ENCODE data around the gene SLC12A7. TPM values are rescaled to one million over a fixed set of nuclear protein-coding genes. Genes with fewer than 3 reads are reported as not detected.
A peak's percentile ranks its signal among the peaks of the same experiment; 100 is the strongest.

SLC12A7 gene
- total RNA-seq, 2 donors from 2014 or later, result 27.6 to 138 TPM

DNA sequence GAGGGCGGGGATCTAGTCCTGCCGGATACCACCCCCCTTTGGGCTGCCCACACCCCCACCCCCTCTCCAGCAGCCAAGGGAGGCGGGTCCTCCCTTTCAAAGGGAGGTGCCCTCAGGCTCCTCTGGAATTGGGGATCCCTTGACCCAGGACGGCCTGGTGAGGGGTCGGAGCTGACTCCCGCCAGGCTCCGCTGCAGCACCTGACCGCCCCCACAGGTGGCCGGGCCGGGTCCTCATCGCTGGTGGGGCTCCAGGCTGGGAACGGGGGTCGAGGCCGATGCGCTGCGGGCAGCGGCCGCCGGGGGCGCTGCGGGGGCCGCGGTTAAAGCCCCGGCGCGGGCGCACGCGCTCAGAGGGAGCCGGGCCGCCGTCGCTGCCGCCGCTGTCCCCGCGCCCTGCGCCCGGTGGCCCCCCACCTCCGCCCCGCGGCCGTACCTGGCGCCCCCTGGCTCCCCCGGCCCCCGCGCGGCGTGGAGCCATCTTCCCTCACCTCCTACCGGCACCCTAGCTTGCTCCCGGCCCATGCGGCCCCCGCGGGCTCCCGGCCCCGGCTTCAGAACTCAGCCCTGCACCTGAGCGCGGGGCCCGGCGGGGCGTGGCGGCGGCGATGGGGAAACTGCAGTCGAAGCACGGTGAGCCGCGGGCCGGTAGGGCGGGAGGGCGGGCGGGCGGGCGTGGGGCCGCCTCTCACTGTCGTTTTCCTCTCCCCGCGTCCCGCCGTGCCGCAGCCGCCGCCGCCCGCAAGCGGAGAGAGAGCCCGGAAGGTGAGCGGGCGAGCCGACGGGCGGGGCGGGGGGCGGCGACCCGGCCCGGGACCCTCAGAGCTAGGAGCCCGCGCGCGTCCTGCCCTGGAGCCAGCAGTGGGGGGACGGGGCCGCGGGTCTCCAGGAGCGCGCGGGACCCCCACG is 103.2 kb downstream of the SLC12A7 start, which contains the start of gene NKD2:
Gene NKD2, plus strand, starts transcription at position 352 of the 908 bp plus-strand sequence. Its CDS starts 256 bp downstream, at position 608.
- H3K4me1 ChIP-seq (replicated peaks), result peaks cover 9% of the 10 kb centered on the region
- no peaks in the 10 kb centered on the region for H3K27me3 ChIP-seq (replicated peaks; ENCODE audit: insufficient read depth)
- H3K9me3 ChIP-seq, result no peaks in the 10 kb centered on the region
- WGBS, result under 1% methylated on average over 26 of the region's 108 CpGs
- intact Hi-C loops (cut with DNase I), result loop anchor here (5.0 kb wide), 1 partner anchor 129 kb away; no protein-coding TSS in a partner anchor
- H3K4me3 ChIP-seq, result peak within 1 kb of the TSS; percentile 39 to 47
- H3K27ac ChIP-seq, result no peak within 1 kb of the TSS
- no peak for TF ChIP-seq POLR2AphosphoS5 (IDR thresholded peaks at IDR 0.05)
- TF ChIP-seq, protein P1, sequence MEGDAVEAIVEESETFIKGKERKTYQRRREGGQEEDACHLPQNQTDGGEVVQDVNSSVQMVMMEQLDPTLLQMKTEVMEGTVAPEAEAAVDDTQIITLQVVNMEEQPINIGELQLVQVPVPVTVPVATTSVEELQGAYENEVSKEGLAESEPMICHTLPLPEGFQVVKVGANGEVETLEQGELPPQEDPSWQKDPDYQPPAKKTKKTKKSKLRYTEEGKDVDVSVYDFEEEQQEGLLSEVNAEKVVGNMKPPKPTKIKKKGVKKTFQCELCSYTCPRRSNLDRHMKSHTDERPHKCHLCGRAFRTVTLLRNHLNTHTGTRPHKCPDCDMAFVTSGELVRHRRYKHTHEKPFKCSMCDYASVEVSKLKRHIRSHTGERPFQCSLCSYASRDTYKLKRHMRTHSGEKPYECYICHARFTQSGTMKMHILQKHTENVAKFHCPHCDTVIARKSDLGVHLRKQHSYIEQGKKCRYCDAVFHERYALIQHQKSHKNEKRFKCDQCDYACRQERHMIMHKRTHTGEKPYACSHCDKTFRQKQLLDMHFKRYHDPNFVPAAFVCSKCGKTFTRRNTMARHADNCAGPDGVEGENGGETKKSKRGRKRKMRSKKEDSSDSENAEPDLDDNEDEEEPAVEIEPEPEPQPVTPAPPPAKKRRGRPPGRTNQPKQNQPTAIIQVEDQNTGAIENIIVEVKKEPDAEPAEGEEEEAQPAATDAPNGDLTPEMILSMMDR (IDR thresholded peaks at IDR 0.05), result peak; percentile 30 to 77 (median 58)
- no peak for DNase-seq (ENCODE audit: low spot score)
- H3K36me3 ChIP-seq, result no peaks in the 10 kb centered on the region

DNA sequence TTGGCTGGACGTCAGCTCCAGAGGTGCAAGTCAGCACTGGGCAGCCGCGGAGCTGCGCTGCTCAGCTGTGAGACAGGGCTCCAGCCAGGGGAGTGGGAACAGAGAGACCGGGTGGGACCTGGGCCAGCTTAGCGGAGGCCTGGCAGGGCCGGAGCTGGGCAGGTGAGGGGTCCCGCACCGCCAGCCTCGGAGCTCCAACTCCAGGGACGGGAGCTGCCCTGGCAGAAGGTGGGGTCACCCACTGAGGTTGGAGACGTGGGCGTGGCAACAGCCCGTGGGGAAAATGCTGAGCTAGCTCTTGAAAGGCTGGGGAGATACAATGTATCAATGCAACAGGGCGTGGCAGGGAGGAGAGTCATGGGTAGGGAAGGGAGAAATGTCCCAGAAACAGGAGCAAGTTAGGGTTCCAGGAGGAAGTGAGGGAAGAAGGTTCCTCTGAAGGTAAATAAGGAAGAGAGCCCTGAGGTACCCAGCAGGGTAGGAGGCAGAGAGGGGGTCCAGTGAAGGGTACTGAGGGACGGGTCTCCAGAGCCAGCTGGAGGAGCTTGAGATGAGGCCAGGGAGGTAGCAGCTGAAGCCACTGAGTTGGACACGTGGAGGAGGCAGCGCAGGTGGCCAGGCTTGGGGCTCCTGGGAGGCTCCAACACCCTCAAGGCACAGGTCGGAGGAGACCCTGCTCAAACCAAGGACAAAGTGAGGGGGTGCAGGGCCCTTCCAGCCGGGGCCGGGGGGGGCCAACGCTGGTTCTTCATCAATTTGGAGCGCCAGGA is 104.0 kb downstream of the SLC12A7 start:
- H3K4me1 ChIP-seq (replicated peaks), result peaks cover 9% of the 10 kb centered on the region
- no peak for TF ChIP-seq POLR2AphosphoS5 (IDR thresholded peaks at IDR 0.05)
- TF ChIP-seq, protein P1 (IDR thresholded peaks at IDR 0.05), result no peak
- TF ChIP-seq POLR2A (IDR thresholded peaks at IDR 0.05), result no peak
- intact Hi-C loops (cut with DNase I), result loop anchor here (5.0 kb wide), 1 partner anchor 129 kb away; no protein-coding TSS in a partner anchor
- H3K4me3 ChIP-seq, result no peak overlapping the region
- H3K9me3 ChIP-seq, result no peaks in the 10 kb centered on the region
- DNase-seq (ENCODE audit: low spot score), result no peak
- H3K36me3 ChIP-seq, result no peaks in the 10 kb centered on the region
- 83% methylated on average over 17 of the region's 23 CpGs for WGBS
- no peaks in the 10 kb centered on the region for H3K27me3 ChIP-seq (replicated peaks; ENCODE audit: insufficient read depth)
- no peak overlapping the region for H3K27ac ChIP-seq

DNA sequence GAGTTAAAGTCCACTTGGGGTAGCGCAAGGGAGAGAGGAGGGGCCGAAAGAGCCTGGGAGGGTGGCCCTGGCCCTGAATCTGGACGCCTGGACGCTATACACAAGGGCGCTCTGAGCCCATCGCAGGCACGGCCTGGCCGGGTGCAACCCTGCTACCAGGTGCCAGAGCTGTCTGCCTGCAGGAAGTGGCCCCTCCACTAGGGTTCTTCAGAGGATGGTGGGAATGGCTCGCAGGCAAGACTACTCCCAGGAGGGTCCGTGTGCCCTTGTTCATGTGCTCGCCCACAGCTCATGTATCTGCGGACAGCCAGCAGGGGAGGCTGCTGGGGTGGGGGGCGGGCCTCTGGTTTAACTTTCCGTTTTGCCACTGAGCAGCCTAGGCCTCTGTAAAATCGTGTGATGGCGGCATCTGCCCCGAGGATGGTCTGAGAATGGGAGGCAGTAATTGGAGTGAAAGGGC is 104.6 kb downstream of the SLC12A7 start:
- no peak overlapping the region for H3K4me3 ChIP-seq
- peaks cover 9% of the 10 kb centered on the region for H3K4me1 ChIP-seq (replicated peaks)
- H3K27ac ChIP-seq, result no peak overlapping the region
- no peaks in the 10 kb centered on the region for H3K36me3 ChIP-seq
- no peaks in the 10 kb centered on the region for H3K9me3 ChIP-seq
- TF ChIP-seq POLR2A (IDR thresholded peaks at IDR 0.05) (no peak), POLR2AphosphoS5 (IDR thresholded peaks at IDR 0.05) (no peak)
- TF ChIP-seq, protein P1 (IDR thresholded peaks at IDR 0.05), result no peak
- intact Hi-C loops (cut with DNase I), result loop anchor here (5.0 kb wide), 1 partner anchor 130 kb away; no protein-coding TSS in a partner anchor
- DNase-seq (ENCODE audit: low spot score), result no peak
- WGBS, result 88% methylated on average over 17 of the region's 17 CpGs
- H3K27me3 ChIP-seq (replicated peaks; ENCODE audit: insufficient read depth), result no peaks in the 10 kb centered on the region

DNA sequence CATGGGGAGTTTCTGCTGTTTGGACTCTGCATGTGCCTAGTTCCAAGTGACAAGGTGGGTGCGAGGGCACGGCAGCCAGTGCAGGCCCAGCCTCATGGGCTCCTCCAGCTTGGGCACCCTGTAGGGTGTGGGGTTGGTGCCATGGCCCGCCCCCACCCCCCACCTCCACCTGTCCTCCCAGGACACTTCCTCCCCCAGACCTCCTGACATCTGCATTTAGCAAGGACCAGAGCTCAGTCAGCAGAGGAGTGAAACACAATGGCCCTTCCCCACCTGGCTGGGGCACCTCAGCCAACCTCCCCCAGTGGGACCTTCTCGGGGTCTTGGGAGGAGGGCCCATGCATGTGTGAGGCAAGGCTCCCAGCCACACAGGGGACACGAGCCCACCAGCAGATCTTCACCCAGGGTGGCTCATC is 105.2 kb downstream of the SLC12A7 start:
- intact Hi-C loops (cut with DNase I), result loop anchor here (5.0 kb wide), 1 partner anchor 131 kb away; no protein-coding TSS in a partner anchor
- 96% methylated on average over 5 of the region's 5 CpGs for WGBS
- H3K27me3 ChIP-seq (replicated peaks; ENCODE audit: insufficient read depth), result no peaks in the 10 kb centered on the region
- TF ChIP-seq, protein P1 (IDR thresholded peaks at IDR 0.05), result no peak
- TF ChIP-seq POLR2A (IDR thresholded peaks at IDR 0.05), result no peak
- TF ChIP-seq POLR2AphosphoS5 (IDR thresholded peaks at IDR 0.05), result no peak
- no peaks in the 10 kb centered on the region for H3K9me3 ChIP-seq
- DNase-seq (ENCODE audit: low spot score), result no peak
- peaks cover 9% of the 10 kb centered on the region for H3K4me1 ChIP-seq (replicated peaks)
- H3K27ac ChIP-seq, result no peak overlapping the region
- H3K36me3 ChIP-seq, result no peaks in the 10 kb centered on the region
- H3K4me3 ChIP-seq, result no peak overlapping the region
